NT2/D1 (cell line): ENCODE results near the gene STX5.

Experiments
- YY1 ChIP-seq: IDR thresholded peaks from 2 replicates; pipeline ENCODE4 v1.6.1; 2011; ENCODE audit not compliant: insufficient read length, insufficient read depth
- ZNF274 ChIP-seq: IDR thresholded peaks from 2 replicates; pipeline ENCODE4 v1.6.1; 2011; ENCODE audit warnings: mild to moderate bottlenecking, low read depth, low read length

DNA sequence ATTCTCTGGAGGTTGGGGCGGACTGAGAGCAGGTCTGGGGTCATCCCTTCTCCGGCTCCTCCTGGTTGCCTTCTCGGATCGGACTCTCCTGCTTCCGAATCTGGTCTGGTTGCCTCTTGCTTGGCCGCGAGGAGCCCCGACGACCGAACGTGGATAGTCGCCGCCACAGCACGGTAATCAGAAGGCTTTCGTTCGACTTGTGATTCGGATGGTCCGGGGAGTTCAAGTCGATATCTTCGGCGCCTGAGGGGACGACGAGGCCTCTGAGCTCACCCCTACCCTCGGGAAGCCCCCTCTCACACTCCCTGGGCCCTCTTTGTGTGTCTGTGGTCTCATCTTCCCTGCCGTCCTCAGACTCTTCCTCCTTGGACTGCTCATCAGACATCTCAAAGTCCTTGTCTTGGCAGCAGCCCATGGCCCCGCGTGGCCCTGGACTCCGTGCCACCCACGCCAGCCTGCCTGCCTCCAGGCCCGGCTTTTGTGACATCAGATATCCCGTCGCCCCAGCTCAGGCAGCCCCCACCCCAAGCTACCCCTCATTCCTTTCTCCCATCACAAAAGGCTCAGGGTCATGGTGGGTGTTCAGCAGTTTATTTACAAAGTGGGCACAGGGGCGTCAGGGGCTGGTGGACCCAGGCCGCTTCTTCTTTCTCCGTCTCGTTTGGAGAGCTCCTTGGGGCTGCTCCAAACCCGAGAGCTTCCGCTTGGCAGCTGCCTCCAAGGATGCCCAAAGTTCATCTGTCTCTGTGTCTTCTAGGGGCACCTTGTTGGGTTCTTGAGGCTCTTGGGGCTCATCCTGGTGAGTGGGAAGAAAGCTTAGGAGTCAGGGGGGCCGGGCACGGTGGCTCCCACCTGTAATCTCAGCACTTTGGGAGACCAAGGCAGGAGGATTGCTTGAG, 734 bp upstream of the STX5 start, which contains the start of gene TEX54:
- TF ChIP-seq YY1 (no peak), ZNF274 (no peak)
